Naive B cell (primary cell): ENCODE data around the gene ZKSCAN8. TPM values are rescaled to one million over a fixed set of nuclear protein-coding genes. Genes with fewer than 3 reads are reported as not detected.
"Not testable (repeated sequence)": the region's sequence is repeated elsewhere in the genome, so short reads cannot be mapped to it uniquely, and the experiment has no call there.

Source experiments
- ATAC-seq, 2 donors: fragments of 150-1000 bp; cut with Tn5 transposase; 2 replicates each; pipeline ENCODE4 v1.10.0; 2021; ENCODE audit warnings: low read depth in 2 of 2, mild to moderate bottlenecking in 2 of 2, moderate library complexity in 2 of 2
- DNase-seq: peaks from one replicate; pipeline ENCODE4 v3.0.0; 2022
- H3K27ac Mint-ChIP-seq, 6 donors: one replicate each; pipeline ENCODE4 v1.8.0; 2020 to 2022; ENCODE audit warnings: mild to moderate bottlenecking in 6 of 6, mixed read lengths in 6 of 6, moderate library complexity in 5 of 6, inconsistent platforms in 2 of 6
- H3K27me3 Mint-ChIP-seq, 3 donors: one replicate each; pipeline ENCODE4 v1.8.0; 2021 to 2022; ENCODE audit warnings: mixed read lengths in 3 of 3, mild to moderate bottlenecking in 1 of 3
- H3K36me3 Mint-ChIP-seq, 2 donors: one replicate each; pipeline ENCODE4 v1.8.0; 2020 to 2022; ENCODE audit warnings: mixed read lengths in 2 of 2, inconsistent platforms in 1 of 2, mild to moderate bottlenecking in 1 of 2
- H3K4me1 Mint-ChIP-seq, 3 donors: one replicate each; pipeline ENCODE4 v1.8.0; 2020 to 2022; ENCODE audit warnings: mixed read lengths in 3 of 3, inconsistent platforms in 1 of 3, mild to moderate bottlenecking in 1 of 3, moderate library complexity in 1 of 3
- H3K4me3 Mint-ChIP-seq, 8 donors: one replicate each; pipeline ENCODE4 v1.8.0; 2020 to 2022; ENCODE audit warnings: mild to moderate bottlenecking in 8 of 8, mixed read lengths in 8 of 8, moderate library complexity in 8 of 8, inconsistent platforms in 2 of 8
- H3K9me3 Mint-ChIP-seq, 7 donors: one replicate each; pipeline ENCODE4 v1.8.0; 2020 to 2022; ENCODE audit warnings: mixed read lengths in 7 of 7, mild to moderate bottlenecking in 5 of 7, inconsistent platforms in 2 of 7, moderate library complexity in 1 of 7
- polyA plus RNA-seq, 6 donors: library from polyadenylated mRNA; unstranded; fragments of 300-500 nt; fragmentation: Illumina TruSeq; gene quantifications; one replicate each; pipeline ENCODE4 v1.2.3, GENCODE V29; 2021; ENCODE audit warnings: low read depth in 6 of 6

Gene ZKSCAN8
- 1 to 10 TPM in 4 of 6 donors, under 1 TPM in 1, not detected in 1; 0.95 to 2.6 (median 1.1) TPM for polyA plus RNA-seq

DNA sequence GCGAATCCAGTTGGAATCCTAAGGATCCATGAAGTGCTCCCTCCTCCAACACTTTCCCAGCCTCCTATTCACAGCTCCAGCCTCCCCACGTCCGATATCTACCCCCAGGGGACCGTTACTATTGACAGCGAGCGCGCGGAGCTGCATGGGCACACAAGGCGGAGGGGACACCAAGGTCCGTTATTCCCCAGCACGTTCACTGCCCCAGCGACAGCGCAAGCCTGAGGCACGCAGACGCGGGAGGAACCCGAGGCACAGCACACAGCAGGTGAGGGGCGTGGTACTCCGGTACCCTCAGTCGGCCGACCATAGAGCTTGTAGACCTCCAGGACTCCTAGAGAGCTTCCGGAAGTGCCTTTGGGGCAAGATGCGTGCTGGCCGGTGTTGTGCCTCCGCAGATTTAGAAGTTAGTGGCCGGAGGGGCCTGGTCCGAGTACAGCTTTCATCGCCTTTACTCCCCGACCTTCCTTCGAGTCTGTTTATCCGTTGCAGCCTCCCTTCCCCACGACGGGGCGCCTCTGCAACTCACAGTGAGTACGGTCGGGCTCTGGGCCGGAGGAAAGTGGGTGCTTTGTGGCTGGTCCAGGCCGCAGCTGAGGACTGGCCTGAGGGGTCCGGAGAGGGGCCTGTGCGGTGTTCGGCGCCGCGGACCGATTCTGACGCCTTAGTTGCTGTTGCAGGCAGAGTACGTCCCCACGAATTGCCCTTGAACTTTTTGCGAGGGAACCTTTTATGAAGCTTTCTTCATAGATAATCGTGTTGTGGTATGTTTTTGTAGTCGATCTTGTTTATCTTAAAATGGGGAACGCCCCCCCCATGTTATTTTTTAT, at the start of gene ZKSCAN8:
ZKSCAN8 (plus strand) TSS at position 384 of the 830 bp plus-strand sequence. CDS start 6,525 bp downstream, outside the sequence.
- peaks cover 45 to 74% (median 52%) of the 10 kb centered on the region in 3 donors for H3K4me1 Mint-ChIP-seq
- H3K4me3 Mint-ChIP-seq, result peak within 1 kb of the TSS; percentile 95 to 99 (median 98)
- ATAC-seq (peak; percentile 74 to 76), DNase-seq (peak; percentile 76)
- H3K36me3 Mint-ChIP-seq, result peaks cover 4 to 13% of the 10 kb centered on the region in 2 donors
- peak within 1 kb of the TSS; percentile 86 to 97 (median 94) for H3K27ac Mint-ChIP-seq
- no peaks in the 10 kb centered on the region for H3K27me3 Mint-ChIP-seq
- H3K9me3 Mint-ChIP-seq, result no peaks in the 10 kb centered on the region

DNA sequence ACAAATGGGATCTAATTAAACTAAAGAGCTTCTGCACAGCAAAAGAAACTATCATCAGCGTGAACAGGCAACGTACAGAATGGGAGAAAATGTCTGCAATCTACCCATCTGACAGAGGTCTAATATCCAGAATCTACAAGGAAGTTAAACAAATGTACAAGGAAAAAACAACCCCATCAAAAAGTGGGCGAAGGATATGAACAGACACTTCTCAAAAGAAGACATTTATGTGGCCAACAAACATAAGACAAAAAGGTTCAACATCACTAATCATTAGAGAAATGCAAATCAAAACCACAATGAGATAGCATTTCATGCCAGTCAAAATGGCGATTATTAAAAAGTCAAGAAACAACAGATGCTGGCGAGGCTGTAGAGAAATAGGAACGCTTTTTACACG, 39.5 kb upstream of the ZKSCAN8 start:
- Mint-ChIP-seq H3K4me3 (peak overlapping the region in 2 of 8 donors; percentile 21 to 70), H3K4me1 (peaks cover 5 to 14% (median 12%) of the 10 kb centered on the region in 3 donors), H3K27me3 (peaks cover 0 to 21% (median 14%) of the 10 kb centered on the region in 3 donors)
- not testable (repeated sequence) for ATAC-seq, H3K36me3 Mint-ChIP-seq, H3K9me3 Mint-ChIP-seq, H3K27ac Mint-ChIP-seq, DNase-seq

DNA sequence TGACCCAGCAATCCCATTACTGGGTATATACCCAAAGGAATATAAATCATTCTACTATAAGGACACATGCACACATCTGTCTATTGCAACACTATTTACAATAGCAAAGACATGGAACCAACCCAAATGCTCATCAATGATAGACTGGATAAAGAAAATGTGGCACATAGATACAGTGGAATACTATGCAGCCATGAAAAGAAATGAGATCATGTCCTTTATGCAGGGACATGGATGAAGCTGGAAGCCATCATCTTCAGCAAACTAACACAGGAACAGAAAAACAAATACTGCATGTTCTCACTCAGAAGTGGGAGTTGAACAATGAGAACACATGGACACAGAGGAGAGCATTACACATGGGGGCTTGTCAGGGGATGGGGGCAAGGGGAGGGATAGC, 39.0 kb upstream of the ZKSCAN8 start:
- H3K9me3 Mint-ChIP-seq, DNase-seq, ATAC-seq, H3K27ac Mint-ChIP-seq, H3K36me3 Mint-ChIP-seq: not testable (repeated sequence)
- Mint-ChIP-seq H3K4me1 (peaks cover 5 to 14% (median 12%) of the 10 kb centered on the region in 3 donors), H3K27me3 (peaks cover 0 to 21% (median 10%) of the 10 kb centered on the region in 3 donors), H3K4me3 (peak overlapping the region in 2 of 8 donors; percentile 45 to 70)

DNA sequence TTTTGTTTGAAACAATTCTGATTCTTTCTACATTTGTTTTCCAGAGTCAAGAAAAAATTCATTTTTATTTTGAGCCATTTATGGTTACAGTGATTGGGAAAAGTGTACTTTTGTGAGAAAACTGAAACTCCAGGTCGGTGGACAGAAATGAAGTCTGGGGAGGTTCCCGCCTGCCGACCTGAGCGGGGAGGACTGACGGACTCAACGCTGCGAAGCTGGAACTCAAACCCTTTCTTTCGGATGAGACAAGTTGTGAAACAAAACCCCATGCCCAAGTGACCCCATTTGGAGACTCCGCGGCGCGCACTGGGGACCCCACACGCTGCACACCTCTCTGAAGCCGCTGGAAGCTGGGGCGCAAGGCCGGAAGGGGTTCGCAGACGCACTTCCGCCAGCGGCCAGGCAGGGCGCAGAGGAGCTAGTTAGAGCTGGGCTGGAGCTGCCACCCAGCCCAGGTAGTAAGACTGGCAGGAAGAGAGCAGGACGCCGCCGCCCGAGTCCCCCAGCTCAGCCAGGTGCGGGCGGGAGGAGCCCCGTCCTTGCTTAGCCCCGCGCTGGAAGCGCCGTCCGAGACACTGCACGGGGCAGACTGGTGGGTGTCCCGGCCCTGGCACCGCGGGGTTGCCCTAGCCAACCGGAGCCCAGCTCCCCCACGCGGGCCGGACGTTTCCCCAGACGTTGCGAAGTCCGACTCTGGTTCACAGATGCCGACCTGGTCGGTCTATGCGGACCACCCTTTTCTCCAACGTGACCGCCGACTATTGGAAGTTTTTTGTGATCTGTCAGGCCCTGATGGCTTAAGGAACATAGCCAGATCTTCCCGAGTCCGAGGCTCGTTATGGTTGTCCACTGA, 37.1 kb upstream of the ZKSCAN8 start:
- H3K27me3 Mint-ChIP-seq, result peaks cover 4 to 16% (median 15%) of the 10 kb centered on the region in 3 donors
- peaks cover 0 to 5% (median 0%) of the 10 kb centered on the region in 7 donors for H3K9me3 Mint-ChIP-seq
- peak overlapping the region; percentile 88 to 96 (median 94) for H3K4me3 Mint-ChIP-seq
- ATAC-seq, result peak; percentile 98 to 99
- no peaks in the 10 kb centered on the region for H3K36me3 Mint-ChIP-seq
- DNase-seq, result peak; percentile 81
- H3K4me1 Mint-ChIP-seq, result peaks cover 5 to 14% (median 12%) of the 10 kb centered on the region in 3 donors
- H3K27ac Mint-ChIP-seq, result peak overlapping the region; percentile 93 to 98 (median 94)

DNA sequence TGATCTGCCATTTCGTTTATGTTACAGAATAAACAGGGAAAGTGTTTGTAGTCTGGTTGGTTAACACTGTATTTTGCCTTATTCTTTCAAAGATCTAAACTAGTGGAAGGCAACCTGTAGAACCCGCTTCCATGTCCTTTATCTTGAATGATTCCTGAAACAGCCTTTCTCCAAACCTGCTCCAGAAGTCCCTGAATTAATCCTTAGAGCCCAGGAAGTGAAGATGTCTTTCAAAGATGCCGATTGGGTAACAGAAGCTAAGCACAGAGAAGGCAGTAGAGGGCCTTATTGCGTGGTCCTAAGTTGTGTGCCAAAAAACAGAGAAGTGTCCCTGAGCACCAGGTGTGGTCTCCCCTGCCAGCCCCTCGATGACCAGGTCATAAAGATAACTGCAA, 36.4 kb upstream of the ZKSCAN8 start:
- ATAC-seq, result peak in 1 of 2 donors; percentile 20
- H3K4me3 Mint-ChIP-seq, result peak overlapping the region; percentile 88 to 96 (median 94)
- no peaks in the 10 kb centered on the region for H3K36me3 Mint-ChIP-seq
- H3K9me3 Mint-ChIP-seq, result peaks cover 0 to 5% (median 0%) of the 10 kb centered on the region in 7 donors
- no peak for DNase-seq
- H3K27ac Mint-ChIP-seq, result peak overlapping the region; percentile 92 to 98 (median 94)
- peaks cover 11 to 16% (median 12%) of the 10 kb centered on the region in 3 donors for H3K27me3 Mint-ChIP-seq
- H3K4me1 Mint-ChIP-seq, result peaks cover 5 to 14% (median 12%) of the 10 kb centered on the region in 3 donors

DNA sequence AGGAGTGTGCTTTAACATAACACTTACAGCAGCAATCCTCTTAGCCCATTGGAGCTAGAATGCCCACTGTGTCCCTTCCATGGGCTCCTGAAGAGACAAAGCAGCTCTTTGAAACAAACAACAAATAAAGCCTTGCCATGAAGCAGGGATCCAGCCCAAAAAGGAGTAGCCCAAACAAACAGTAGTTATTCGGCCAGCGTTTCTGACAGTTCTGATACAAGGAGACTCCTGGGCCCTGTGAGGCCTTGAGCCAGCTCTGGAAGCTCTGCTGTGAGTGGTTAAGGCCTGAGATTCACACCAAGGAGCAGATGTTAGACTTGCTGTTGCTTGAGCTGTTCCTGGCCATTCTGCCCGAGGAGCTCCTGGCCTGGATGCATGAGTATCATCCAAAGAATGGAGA, 34.2 kb upstream of the ZKSCAN8 start:
- DNase-seq (no peak), ATAC-seq (no peak)
- H3K27me3 Mint-ChIP-seq, result peaks cover 9 to 13% (median 12%) of the 10 kb centered on the region in 3 donors
- H3K4me3 Mint-ChIP-seq, result no peak overlapping the region
- H3K4me1 Mint-ChIP-seq, result peaks cover 5 to 14% (median 12%) of the 10 kb centered on the region in 3 donors
- H3K36me3 Mint-ChIP-seq, result no peaks in the 10 kb centered on the region
- peaks cover 0 to 3% (median 0%) of the 10 kb centered on the region in 7 donors for H3K9me3 Mint-ChIP-seq
- peak overlapping the region in 1 of 6 donors; percentile 49 for H3K27ac Mint-ChIP-seq

DNA sequence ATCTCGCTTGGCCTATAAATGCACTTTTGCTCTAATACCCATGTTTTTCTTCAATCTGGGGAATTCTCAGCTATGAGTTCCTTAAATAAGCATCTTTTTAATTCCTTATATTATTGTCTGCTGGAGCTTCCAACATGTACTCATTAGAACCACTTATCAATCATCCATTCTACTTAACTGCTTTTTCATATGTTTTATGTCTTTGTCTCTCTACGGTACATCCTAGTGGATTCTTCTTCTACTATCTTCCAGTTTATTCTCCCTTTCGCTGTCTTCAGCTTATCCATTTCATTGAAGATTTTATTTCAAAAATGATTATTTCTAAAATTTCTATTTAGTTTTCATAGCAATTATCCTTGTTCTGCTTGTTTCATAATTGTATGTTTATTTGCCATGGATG, 29.7 kb upstream of the ZKSCAN8 start:
- DNase-seq (no peak), ATAC-seq (no peak)
- H3K4me3 Mint-ChIP-seq, result no peak overlapping the region
- H3K27ac Mint-ChIP-seq, result peak overlapping the region in 1 of 6 donors; percentile 37
- peaks cover 15 to 17% of the 10 kb centered on the region in 2 donors for H3K36me3 Mint-ChIP-seq
- peaks cover 9 to 13% (median 12%) of the 10 kb centered on the region in 3 donors for H3K27me3 Mint-ChIP-seq
- no peaks in the 10 kb centered on the region for H3K9me3 Mint-ChIP-seq
- no peaks in the 10 kb centered on the region for H3K4me1 Mint-ChIP-seq

DNA sequence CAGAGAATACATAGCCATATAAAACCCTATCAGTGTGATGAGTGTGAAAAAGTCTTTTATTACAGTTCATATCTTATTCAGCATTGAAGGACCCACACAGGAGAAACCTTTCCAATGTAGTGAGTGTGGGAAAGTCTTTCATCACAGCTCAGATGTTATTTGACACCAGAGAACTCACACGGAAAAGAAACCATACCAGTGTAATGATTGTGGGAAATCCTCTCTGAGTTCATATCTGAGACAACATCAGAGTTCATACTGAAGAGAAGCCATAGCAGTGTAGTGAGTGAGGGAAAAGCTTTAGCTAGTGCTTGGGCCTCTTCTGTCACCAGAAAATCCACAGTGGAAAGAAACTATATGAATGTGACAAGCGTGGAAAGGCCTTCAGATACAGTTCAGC, 25.9 kb upstream of the ZKSCAN8 start:
- Mint-ChIP-seq H3K4me1 (peaks cover 0 to 4% (median 0%) of the 10 kb centered on the region in 3 donors), H3K4me3 (no peak overlapping the region), H3K9me3 (no peaks in the 10 kb centered on the region), H3K27me3 (no peaks in the 10 kb centered on the region), H3K36me3 (peaks cover 24 to 26% of the 10 kb centered on the region in 2 donors), H3K27ac (no peak overlapping the region)
- ATAC-seq (no peak), DNase-seq (no peak)

DNA sequence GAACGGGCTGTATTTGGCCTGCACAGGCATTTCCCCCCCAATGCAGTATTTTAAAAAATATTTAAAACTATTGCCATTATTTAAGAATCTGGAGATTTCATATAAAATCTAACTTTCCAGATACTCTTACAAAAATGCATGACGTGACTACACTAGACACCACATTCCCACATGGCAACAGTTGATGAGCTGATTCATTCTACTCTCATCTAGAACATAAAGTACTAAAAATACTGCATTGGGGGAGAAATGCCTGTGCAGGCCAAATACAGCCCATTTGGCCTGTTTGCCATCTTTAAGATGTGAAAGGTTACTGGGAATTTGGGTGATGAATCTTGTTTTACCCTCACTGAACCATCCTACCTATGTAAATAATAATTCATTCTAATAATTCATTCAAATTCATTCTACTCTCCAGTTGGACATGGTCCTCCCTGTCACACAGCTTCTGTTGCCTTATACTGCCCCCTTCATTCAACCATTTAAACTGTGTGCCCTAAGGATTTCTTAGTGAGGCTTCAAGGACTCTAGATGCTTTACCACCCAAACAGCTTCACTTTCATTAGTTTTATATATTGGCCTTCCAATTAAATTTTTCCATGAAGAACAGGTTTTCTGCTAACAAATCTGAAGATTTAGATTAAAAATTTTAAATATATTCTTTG, 24.2 kb upstream of the ZKSCAN8 start:
- no peaks in the 10 kb centered on the region for H3K9me3 Mint-ChIP-seq
- H3K27ac Mint-ChIP-seq, result peak overlapping the region in 1 of 6 donors; percentile 53
- H3K4me3 Mint-ChIP-seq, result no peak overlapping the region
- no peak for ATAC-seq
- H3K27me3 Mint-ChIP-seq, result no peaks in the 10 kb centered on the region
- H3K36me3 Mint-ChIP-seq, result peaks cover 24 to 34% of the 10 kb centered on the region in 2 donors
- no peak for DNase-seq
- H3K4me1 Mint-ChIP-seq, result peaks cover 0 to 4% (median 4%) of the 10 kb centered on the region in 3 donors

DNA sequence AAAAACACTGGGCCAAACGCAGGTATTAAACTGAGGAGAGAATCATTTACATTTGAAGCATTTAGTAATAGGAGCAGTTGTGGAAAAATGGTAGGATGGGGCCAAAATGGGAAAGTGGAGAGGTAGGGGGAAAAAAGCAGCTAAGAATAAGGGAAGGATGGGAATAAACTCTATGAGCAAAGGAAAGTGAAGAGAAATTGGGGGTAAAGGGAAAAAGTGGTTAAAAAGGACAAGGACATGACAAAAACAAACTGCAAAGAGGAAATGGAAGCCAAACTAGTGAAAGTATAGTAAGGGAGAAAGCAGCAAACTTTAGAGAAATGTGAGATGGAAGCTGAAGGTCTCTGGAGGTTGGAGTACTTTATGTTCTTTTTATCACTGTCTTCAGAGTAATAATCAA, 23.5 kb upstream of the ZKSCAN8 start:
- ATAC-seq (no peak), DNase-seq (no peak)
- Mint-ChIP-seq H3K36me3 (peaks cover 25 to 41% of the 10 kb centered on the region in 2 donors), H3K27ac (peak overlapping the region in 1 of 6 donors; percentile 53), H3K27me3 (no peaks in the 10 kb centered on the region), H3K4me3 (no peak overlapping the region), H3K9me3 (no peaks in the 10 kb centered on the region), H3K4me1 (peaks cover under 1 to 4% (median 4%) of the 10 kb centered on the region in 3 donors)

DNA sequence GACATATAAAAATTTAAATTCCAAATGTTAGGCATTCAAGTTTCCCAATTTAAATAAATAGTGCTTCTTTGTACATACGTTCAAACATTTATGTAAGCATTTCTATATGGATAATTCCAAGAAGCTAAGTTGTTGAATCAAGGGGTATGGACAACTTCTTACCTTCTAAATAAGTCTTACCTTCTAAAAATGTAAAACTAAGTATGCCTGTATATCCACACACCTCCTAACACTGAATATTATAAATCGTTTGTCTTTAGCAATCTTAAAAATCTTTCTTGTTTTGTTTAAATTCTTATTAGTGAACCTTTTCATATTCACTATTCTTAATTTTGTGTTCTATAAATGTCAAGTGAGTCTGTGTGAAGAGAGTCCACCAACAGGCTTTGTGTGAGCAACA, 19.8 kb upstream of the ZKSCAN8 start:
- Mint-ChIP-seq H3K27me3 (no peaks in the 10 kb centered on the region), H3K27ac (peak overlapping the region in 1 of 6 donors; percentile 58), H3K4me1 (peaks cover 24 to 36% (median 30%) of the 10 kb centered on the region in 3 donors), H3K36me3 (peaks cover 14 to 24% of the 10 kb centered on the region in 2 donors), H3K4me3 (peak overlapping the region in 1 of 8 donors; percentile 79), H3K9me3 (no peaks in the 10 kb centered on the region)
- DNase-seq (no peak), ATAC-seq (no peak)

DNA sequence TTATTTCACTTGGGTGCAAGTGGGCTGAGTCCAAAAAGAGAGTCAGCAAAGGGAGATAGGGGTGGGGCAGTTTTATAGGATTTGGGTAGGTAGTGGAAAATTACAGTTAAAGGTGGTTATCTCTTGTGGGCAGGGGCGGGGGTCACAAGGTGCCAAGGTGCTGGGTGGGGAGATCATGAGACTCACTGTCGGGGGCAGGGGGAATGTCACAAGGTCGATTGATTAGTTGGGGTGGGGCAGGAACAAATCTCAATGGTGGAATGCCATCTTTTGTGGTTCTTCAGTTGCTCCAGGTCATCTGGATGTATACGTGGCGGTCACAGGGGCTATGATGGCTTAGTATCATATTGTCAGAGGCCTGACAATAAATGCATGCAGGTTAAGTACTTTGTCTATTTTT, 19.4 kb upstream of the ZKSCAN8 start:
- H3K4me3 Mint-ChIP-seq, result peak overlapping the region in 2 of 8 donors; percentile 56 to 79
- peaks cover 14 to 28% of the 10 kb centered on the region in 2 donors for H3K36me3 Mint-ChIP-seq
- H3K27me3 Mint-ChIP-seq, ATAC-seq, DNase-seq, H3K9me3 Mint-ChIP-seq: not testable (repeated sequence)
- H3K27ac Mint-ChIP-seq, result peak overlapping the region in 2 of 6 donors; percentile 58 to 83
- peaks cover 25 to 36% (median 30%) of the 10 kb centered on the region in 3 donors for H3K4me1 Mint-ChIP-seq
